Esophagus muscularis mucosa (tissue), 4 donors: ENCODE data around the gene NCOA7. TPM values are rescaled to one million over a fixed set of nuclear protein-coding genes. Genes with fewer than 3 reads are reported as not detected.

Source experiments
- DNase-seq: peaks from one replicate; pipeline ENCODE4 v3.0.0-alpha.2; 2017; ENCODE audit errors: extremely low spot score
- H3K27ac ChIP-seq, 4 donors: fragments of 200-600 bp; sonication (generic); replicated peaks in 1 of 4; 1 replicate in 3 of 4; 2 replicates in 1 of 4; pipeline ENCODE4 v1.5.1; 2016 to 2019; ENCODE audit warnings: mild to moderate bottlenecking in 1 of 4
- H3K27me3 ChIP-seq, 4 donors: fragments of 200-600 bp; sonication (generic); one replicate each; pipeline versions ENCODE4 v1.5.1 to v1.6.0; 2016 to 2019
- H3K36me3 ChIP-seq, 4 donors: fragments of 200-600 bp; sonication (generic); one replicate each; pipeline ENCODE4 v1.5.1; 2016 to 2019
- H3K4me1 ChIP-seq, 4 donors: fragments of 200-600 bp; sonication (generic); one replicate each; pipeline ENCODE4 v1.5.1; 2016 to 2019
- H3K4me3 ChIP-seq, 4 donors: fragments of 200-600 bp; sonication (generic); 1 replicate in 2 of 4; 2 replicates in 2 of 4; pipeline ENCODE4 v1.5.1; 2016 to 2019; ENCODE audit warnings: mild to moderate bottlenecking in 4 of 4, moderate library complexity in 1 of 4
- H3K9me3 ChIP-seq, 4 donors: fragments of 200-600 bp; sonication (generic); 1 replicate in 3 of 4; 2 replicates in 1 of 4; pipeline ENCODE4 v1.5.1; 2016 to 2019
- CTCF ChIP-seq, 3 experiments: fragments of 200-600 bp in 2 of 3; fragments of 450-650 bp in 1 of 3; sonication (generic) in 2 of 3; IDR thresholded peaks; one replicate each; pipeline ENCODE4 v1.5.1; 2017 to 2019; ENCODE audit warnings: antibody characterized with exemption in 3 of 3, mild to moderate bottlenecking in 2 of 3, moderate library complexity in 1 of 3
- EP300 ChIP-seq: sonication (generic); formaldehyde crosslinking; IDR thresholded peaks from one replicate; pipeline ENCODE4 v1.6.1; 2017; ENCODE audit warnings: antibody characterized with exemption
- POLR2A ChIP-seq: fragments of 450-650 bp; IDR thresholded peaks from one replicate; pipeline ENCODE4 v1.6.1; 2017; ENCODE audit warnings: antibody characterized with exemption, moderate library complexity, mild to moderate bottlenecking, low read depth
- POLR2AphosphoS5 ChIP-seq, 2 donors: sonication (generic); formaldehyde crosslinking; IDR thresholded peaks; one replicate each; pipeline ENCODE4 v1.6.1; 2017; ENCODE audit warnings: antibody characterized with exemption in 2 of 2
- WGBS: methylation state at CpG from one replicate; pipeline ENCODE4 v1.1.5; 2018; 5-methylcytosine and 5-hydroxymethylcytosine counted together
- intact Hi-C: fragments of 100-400 bp; cut with DNase I; formaldehyde crosslinking; loops from one replicate; pipeline ENCODE4 v1.15.1; 2023
- total RNA-seq, 4 donors: library from RNA; depleted of rRNA; stranded (reverse); fragments of >200 nt; gene quantifications; one replicate each; pipeline versions ENCODE4 v1.1.0 to v1.2.1, GENCODE V29; 2016

The NCOA7 gene
- total RNA-seq, 4 donors from 2014 or later: 15.4 to 29.0 (median 19.9) TPM

- TF ChIP-seq EP300 (no peak), CTCF (IDR thresholded peaks at IDR 0.05) (no peak), POLR2A (no peak), POLR2AphosphoS5 (IDR thresholded peaks at IDR 0.05) (no peak)
- WGBS: 89% methylated on average over 8 of the region's 8 CpGs
- H3K4me1 ChIP-seq: peaks cover 3 to 22% (median 15%) of the 10 kb centered on the region in 4 donors
- intact Hi-C loops: no loop called here
- H3K27ac ChIP-seq: no peak overlapping the region
- no peaks in the 10 kb centered on the region for H3K9me3 ChIP-seq
- H3K27me3 ChIP-seq: no peaks in the 10 kb centered on the region
- no peak for DNase-seq
- peaks cover 0 to 13% (median 5%) of the 10 kb centered on the region in 4 donors for H3K36me3 ChIP-seq
- no peak overlapping the region for H3K4me3 ChIP-seq
Observed at GRCh38 chr6:125962900-125963497, 172.2 kb downstream of the NCOA7 start.

GRCh38 chr6:125963817-125964216, 173.1 kb downstream of the NCOA7 start:
- no peaks in the 10 kb centered on the region for H3K9me3 ChIP-seq
- H3K27me3 ChIP-seq: no peaks in the 10 kb centered on the region
- H3K36me3 ChIP-seq: peaks cover 0 to 19% (median 9%) of the 10 kb centered on the region in 4 donors
- H3K27ac ChIP-seq: no peak overlapping the region
- H3K4me1 ChIP-seq: peaks cover 0 to 13% (median 7%) of the 10 kb centered on the region in 4 donors
- H3K4me3 ChIP-seq: no peak overlapping the region
- no peak for TF ChIP-seq EP300
- TF ChIP-seq POLR2A: no peak
- TF ChIP-seq POLR2AphosphoS5 (IDR thresholded peaks at IDR 0.05): no peak
- no peak for TF ChIP-seq CTCF (IDR thresholded peaks at IDR 0.05)
- no peak for DNase-seq
- WGBS: 83% methylated on average over 2 of the region's 2 CpGs
- intact Hi-C loops: no loop called here

GRCh38 chr6:125966569-125966968, 175.8 kb downstream of the NCOA7 start:
- DNase-seq: no peak
- WGBS: 100% methylated on average over 1 of the region's 1 CpG
- intact Hi-C loops: no loop called here
- H3K9me3 ChIP-seq: no peaks in the 10 kb centered on the region
- H3K27me3 ChIP-seq: no peaks in the 10 kb centered on the region
- no peak overlapping the region for H3K4me3 ChIP-seq
- TF ChIP-seq POLR2AphosphoS5 (IDR thresholded peaks at IDR 0.05) (no peak), CTCF (IDR thresholded peaks at IDR 0.05) (no peak), EP300 (no peak), POLR2A (no peak)
- H3K27ac ChIP-seq: no peak overlapping the region
- peaks cover 0 to 2% (median 0%) of the 10 kb centered on the region in 4 donors for H3K4me1 ChIP-seq
- H3K36me3 ChIP-seq: peaks cover 0 to 21% (median 7%) of the 10 kb centered on the region in 4 donors

GRCh38 chr6:125968493-125968892, 177.7 kb downstream of the NCOA7 start:
- Histone ChIP-seq H3K27ac (no peak overlapping the region), H3K4me3 (no peak overlapping the region), H3K9me3 (no peaks in the 10 kb centered on the region), H3K4me1 (no peaks in the 10 kb centered on the region), H3K36me3 (peaks cover 0 to 24% (median 12%) of the 10 kb centered on the region in 4 donors), H3K27me3 (no peaks in the 10 kb centered on the region)
- intact Hi-C loops: no loop called here
- TF ChIP-seq CTCF (IDR thresholded peaks at IDR 0.05): no peak
- no peak for TF ChIP-seq POLR2A
- no peak for TF ChIP-seq EP300
- TF ChIP-seq POLR2AphosphoS5 (IDR thresholded peaks at IDR 0.05): no peak
- WGBS: 86% methylated on average over 2 of the region's 2 CpGs
- no peak for DNase-seq
